ENCODE measurements around the gene PCDHA10.
"Not testable (repeated sequence)": the region's sequence is repeated elsewhere in the genome, so short reads cannot be mapped to it uniquely, and the experiment has no call there.

The PCDHA10 gene, protein sequence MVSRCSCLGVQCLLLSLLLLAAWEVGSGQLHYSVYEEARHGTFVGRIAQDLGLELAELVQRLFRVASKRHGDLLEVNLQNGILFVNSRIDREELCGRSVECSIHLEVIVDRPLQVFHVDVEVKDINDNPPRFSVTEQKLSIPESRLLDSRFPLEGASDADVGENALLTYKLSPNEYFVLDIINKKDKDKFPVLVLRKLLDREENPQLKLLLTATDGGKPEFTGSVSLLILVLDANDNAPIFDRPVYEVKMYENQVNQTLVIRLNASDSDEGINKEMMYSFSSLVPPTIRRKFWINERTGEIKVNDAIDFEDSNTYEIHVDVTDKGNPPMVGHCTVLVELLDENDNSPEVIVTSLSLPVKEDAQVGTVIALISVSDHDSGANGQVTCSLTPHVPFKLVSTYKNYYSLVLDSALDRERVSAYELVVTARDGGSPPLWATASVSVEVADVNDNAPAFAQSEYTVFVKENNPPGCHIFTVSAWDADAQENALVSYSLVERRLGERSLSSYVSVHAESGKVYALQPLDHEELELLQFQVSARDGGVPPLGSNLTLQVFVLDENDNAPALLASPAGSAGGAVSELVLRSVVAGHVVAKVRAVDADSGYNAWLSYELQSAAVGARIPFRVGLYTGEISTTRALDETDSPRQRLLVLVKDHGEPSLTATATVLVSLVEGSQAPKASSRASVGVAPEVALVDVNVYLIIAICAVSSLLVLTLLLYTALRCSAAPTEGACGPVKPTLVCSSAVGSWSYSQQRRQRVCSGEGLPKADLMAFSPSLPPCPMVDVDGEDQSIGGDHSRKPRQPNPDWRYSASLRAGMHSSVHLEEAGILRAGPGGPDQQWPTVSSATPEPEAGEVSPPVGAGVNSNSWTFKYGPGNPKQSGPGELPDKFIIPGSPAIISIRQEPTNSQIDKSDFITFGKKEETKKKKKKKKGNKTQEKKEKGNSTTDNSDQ

DNA sequence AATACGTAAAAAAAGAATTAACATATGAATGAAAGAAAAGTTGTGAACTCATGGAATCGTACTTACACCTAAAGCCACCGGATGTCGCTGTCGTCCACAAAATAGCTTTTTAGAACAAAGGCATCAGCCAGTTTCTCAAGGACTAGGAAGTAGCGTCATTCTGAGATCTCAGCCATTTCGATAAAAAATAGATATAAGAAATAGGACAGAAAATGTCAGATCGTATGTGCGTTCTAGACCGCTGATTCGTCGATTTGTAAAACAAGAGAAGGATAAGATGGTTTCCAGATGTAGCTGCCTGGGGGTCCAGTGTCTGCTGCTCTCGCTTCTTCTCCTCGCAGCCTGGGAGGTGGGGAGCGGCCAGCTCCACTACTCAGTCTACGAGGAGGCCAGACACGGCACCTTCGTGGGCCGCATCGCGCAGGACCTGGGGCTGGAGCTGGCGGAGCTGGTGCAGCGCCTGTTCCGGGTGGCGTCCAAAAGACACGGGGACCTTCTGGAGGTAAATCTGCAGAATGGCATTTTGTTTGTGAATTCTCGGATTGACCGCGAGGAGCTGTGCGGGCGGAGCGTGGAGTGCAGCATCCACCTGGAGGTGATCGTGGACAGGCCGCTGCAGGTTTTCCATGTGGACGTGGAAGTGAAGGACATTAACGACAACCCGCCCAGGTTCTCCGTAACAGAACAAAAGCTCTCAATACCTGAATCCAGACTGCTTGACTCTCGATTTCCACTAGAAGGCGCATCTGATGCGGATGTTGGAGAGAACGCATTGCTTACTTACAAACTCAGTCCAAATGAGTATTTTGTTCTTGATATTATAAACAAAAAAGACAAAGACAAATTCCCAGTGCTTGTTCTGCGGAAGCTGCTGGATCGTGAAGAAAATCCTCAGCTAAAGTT, at the start of gene PCDHA10:
Gene PCDHA10 (plus strand): TSS at position 126 of the 903 bp plus-strand sequence. CDS start 152 bp downstream, at position 278.
- DNase-seq, result no peak

DNA sequence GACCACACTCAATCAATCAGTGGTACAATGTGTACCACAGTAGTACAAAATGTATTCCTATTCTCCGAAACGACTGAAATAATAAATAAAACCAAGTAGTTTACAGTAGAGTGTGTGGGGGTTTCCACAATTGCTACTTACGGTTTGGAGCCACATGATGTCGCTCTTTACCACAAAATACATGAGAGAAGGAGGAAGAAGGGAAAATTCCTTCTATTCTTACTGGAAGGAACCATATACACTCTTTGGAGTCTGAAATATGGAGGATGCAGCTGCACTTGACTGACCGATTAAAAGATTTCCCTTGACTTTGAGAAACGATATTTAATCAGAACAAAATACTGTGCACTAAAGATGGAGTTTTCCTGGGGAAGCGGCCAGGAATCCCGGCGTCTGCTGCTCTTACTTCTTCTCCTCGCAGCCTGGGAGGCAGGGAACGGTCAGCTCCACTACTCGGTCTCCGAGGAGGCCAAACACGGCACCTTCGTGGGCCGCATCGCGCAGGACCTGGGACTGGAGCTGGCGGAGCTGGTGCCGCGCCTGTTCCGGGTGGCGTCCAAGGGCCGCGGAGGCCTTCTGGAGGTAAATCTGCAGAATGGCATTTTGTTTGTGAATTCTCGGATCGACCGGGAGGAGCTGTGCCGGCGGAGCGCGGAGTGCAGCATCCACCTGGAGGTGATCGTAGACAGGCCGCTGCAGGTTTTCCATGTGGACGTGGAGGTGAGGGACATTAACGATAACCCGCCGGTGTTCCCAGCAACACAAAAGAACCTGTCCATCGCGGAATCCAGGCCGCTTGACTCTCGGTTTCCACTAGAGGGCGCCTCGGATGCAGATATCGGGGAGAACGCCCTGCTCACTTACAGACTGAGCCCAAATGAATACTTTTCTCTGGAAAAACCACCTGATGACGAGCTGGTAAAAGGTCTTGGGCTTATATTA, 48.6 kb upstream of the PCDHA10 start, which contains the start of gene PCDHA4:
Gene PCDHA4 (plus strand): TSS at position 235 of the 942 bp plus-strand sequence.
- DNase-seq, result no peak

DNA sequence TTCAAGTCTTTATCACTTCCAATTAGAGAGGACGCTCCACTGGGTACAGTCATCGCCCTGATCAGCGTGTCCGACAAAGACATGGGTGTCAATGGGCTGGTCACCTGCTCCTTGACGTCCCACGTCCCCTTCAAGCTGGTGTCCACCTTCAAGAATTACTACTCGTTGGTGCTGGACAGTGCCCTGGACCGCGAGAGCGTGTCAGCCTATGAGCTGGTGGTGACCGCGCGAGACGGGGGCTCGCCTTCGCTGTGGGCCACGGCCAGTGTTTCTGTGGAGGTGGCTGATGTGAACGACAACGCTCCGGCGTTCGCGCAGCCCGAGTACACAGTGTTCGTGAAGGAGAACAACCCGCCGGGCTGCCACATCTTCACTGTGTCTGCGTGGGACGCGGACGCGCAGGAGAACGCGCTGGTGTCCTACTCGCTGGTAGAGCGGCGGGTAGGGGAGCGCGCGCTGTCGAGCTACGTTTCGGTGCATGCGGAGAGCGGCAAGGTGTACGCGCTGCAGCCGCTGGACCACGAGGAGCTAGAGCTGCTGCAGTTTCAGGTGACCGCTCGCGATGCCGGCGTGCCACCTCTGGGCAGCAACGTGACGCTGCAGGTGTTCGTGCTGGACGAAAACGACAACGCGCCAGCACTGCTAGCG, 47.3 kb upstream of the PCDHA10 start:
- DNase-seq, result not testable (repeated sequence)

DNA sequence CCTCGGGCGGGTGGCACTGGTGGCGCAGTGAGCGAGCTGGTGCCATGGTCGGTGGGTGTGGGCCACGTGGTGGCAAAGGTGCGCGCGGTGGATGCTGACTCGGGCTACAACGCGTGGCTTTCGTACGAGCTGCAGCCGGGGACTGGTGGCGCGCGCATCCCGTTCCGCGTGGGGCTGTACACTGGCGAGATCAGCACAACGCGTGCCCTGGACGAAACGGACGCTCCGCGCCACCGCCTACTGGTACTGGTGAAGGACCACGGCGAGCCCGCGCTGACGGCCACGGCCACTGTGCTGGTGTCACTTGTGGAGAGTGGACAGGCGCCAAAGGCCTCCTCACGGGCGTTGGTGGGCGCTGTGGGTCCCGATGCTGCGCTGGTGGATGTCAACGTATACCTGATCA, 46.8 kb upstream of the PCDHA10 start:
- no peak for DNase-seq

DNA sequence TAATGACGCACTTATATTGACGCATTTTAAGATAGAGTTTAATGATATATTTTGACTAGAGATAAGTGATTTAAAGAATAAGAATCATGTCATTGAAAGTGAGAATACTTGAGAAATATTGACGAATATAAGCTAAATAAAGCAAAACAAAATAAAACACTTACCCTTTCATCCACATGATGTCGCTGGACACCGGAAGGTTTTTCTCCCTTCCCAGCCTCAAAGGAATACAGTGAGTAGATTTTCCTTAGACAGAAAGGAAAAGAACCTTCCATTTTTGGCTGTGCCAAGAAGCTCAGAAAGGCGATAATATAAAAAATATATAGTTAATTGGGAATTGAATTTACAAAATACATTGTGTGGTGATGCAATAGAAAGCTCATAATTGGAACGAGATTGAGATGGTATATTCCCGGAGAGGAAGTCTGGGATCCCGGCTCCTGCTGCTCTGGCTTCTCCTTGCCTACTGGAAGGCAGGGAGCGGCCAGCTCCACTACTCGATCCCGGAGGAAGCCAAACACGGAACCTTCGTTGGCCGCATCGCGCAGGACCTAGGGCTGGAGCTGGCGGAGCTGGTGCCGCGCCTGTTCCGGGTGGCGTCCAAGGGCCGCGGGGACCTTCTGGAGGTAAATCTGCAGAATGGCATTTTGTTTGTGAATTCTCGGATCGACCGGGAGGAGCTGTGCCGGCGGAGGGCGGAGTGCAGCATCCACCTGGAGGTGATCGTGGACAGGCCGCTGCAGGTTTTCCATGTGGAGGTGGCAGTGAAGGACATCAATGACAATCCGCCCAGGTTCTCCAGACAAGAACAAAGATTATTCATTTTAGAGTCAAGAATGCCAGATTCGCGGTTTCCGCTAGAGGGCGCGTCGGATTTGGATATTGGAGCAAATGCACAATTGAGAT, 34.1 kb upstream of the PCDHA10 start, which contains the start of gene PCDHA5:
Gene PCDHA5 (plus strand): TSS at position 239 of the 906 bp plus-strand sequence.
- no peak for DNase-seq

DNA sequence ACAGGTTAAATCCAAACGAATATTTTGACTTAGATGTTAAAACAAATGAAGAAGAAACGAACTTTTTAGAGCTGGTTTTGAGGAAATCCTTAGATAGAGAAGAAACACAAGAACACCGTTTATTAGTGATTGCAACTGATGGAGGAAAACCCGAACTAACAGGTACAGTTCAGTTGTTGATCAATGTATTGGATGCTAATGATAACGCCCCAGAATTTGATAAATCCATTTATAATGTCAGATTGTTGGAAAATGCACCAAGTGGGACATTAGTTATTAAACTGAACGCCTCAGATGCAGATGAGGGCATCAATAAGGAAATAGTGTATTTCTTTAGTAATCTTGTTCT, 33.4 kb upstream of the PCDHA10 start:
- DNase-seq, result no peak

DNA sequence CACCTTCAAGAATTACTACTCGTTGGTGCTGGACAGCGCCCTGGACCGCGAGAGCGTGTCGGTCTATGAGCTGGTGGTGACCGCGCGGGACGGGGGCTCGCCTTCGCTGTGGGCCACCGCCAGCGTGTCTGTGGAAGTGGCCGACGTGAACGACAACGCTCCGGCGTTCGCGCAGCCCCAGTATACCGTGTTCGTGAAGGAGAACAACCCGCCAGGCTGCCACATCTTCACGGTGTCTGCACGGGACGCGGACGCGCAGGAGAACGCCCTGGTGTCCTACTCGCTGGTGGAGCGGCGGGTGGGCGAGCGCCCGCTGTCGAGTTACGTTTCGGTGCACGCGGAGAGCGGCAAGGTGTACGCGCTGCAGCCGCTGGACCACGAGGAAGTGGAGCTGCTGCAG, 32.7 kb upstream of the PCDHA10 start:
- not testable (repeated sequence) for DNase-seq

DNA sequence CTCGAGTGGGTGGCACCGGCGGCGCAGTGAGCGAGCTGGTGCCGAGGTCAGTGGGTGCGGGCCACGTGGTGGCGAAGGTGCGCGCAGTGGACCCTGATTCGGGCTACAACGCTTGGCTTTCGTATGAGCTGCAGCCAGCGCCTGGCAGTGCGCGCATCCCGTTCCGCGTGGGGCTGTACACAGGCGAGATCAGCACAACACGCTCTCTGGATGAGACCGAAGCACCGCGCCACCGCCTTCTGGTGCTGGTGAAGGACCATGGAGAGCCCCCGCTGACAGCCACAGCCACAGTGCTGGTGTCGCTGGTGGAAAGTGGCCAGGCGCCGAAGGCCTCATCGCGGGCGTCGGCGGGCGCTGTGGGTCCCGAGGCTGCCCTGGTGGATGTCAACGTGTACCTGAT, 32.2 kb upstream of the PCDHA10 start:
- no peak for DNase-seq

DNA sequence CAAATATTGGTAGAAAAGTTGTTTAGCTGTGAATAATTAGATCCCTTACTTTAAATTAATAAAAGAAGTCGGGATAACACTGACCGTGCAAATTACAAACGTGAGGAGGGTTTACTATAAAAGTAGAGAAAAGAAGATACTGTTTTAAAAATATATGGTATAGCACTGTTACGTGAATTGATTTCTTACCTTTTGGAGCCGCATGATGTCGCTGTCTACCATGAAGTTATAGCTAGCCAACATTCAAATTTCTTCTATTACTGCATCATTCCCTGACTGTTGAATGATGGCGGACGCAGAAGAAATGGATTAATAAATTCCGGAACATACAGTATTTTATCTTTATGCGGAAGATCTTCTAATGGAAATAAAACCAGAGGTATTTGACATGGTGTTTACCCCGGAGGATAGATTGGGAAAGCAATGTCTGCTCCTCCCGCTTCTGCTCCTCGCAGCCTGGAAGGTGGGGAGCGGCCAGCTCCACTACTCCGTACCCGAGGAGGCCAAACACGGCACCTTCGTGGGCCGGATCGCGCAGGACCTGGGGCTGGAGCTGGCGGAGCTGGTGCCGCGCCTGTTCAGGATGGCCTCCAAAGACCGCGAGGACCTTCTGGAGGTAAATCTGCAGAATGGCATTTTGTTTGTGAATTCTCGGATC, 27.9 kb upstream of the PCDHA10 start, which contains the start of gene PCDHA6:
Gene PCDHA6 (plus strand): TSS at position 257 of the 658 bp plus-strand sequence. CDS start 132 bp downstream, at position 389.
- no peak for DNase-seq

DNA sequence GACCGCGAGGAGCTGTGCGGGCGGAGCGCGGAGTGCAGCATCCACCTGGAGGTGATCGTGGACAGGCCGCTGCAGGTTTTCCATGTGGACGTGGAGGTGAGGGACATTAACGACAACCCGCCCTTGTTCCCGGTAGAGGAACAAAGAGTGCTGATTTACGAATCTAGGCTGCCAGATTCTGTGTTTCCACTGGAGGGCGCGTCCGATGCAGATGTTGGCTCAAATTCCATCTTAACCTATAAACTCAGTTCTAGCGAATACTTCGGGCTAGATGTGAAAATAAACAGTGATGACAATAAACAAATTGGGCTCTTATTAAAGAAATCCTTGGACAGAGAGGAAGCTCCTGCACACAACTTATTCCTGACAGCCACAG, 27.3 kb upstream of the PCDHA10 start:
- no peak for DNase-seq

DNA sequence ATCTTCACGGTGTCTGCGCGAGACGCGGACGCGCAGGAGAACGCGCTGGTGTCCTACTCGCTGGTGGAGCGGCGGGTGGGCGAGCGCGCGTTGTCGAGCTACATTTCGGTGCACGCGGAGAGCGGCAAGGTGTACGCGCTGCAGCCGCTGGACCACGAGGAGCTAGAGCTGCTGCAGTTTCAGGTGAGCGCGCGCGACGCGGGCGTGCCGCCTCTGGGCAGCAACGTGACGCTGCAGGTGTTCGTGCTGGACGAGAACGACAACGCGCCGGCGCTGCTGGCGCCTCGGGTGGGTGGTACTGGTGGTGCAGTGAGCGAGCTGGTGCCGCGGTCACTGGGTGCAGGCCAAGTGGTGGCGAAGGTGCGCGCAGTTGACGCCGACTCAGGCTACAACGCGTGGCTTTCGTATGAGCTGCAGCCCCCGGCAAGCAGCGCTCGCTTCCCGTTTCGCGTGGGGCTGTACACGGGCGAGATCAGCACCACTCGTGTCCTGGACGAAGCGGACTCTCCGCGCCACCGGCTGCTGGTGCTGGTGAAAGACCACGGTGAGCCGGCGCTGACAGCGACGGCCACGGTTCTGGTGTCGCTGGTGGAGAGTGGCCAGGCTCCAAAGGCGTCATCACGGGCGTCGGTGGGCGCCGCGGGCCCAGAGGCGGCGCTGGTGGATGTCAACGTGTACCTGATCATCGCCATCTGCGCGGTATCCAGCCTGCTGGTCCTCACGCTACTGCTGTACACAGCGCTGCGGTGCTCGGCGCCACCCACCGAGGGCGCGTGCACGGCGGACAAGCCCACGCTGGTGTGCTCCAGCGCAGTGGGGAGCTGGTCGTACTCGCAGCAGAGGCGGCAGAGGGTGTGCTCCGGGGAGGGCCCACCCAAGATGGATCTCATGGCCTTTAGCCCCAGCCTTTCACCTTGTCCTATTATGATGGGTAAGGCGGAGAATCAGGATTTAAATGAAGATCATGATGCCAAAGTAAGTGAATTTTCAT, 25.9 kb upstream of the PCDHA10 start:
- DNase-seq, result not testable (repeated sequence)

DNA sequence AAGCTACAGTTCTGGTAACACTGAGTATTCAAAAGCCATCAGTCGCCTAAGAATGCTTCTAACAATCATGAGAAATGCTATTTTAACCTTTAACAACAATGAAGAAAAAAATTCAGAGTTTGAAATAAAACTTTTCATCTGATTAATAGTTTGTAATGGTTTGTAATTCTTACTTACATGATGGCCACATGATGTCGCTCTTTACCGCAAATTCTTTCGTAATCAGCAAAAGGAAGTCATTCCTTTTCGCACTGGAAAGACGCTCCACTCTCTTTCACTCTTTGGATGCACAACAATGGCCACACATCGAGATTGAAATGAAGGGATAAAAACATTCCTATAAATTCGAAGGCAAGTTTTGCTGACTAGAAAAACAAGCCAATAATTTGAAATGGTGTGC, 21.7 kb upstream of the PCDHA10 start, which contains the start of gene PCDHA7:
Gene PCDHA7 (plus strand): TSS at position 277 of the 400 bp plus-strand sequence. CDS start 115 bp downstream, at position 392.
- DNase-seq, result no peak

DNA sequence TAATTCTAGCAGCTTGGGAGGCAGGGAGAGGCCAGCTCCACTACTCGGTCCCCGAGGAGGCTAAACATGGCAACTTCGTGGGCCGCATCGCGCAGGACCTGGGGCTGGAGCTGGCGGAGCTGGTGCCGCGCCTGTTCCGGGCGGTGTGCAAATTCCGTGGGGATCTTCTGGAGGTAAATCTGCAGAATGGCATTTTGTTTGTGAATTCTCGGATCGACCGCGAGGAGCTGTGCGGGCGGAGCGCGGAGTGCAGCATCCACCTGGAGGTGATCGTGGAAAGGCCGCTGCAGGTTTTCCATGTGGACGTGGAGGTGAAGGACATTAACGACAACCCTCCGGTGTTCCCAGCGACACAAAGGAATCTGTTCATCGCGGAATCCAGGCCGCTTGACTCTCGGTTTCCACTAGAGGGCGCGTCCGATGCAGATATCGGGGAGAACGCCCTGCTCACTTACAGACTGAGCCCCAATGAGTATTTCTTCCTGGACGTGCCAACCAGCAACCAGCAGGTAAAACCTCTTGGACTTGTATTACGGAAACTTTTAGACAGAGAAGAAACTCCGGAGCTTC, 21.2 kb upstream of the PCDHA10 start:
- not testable (repeated sequence) for DNase-seq

DNA sequence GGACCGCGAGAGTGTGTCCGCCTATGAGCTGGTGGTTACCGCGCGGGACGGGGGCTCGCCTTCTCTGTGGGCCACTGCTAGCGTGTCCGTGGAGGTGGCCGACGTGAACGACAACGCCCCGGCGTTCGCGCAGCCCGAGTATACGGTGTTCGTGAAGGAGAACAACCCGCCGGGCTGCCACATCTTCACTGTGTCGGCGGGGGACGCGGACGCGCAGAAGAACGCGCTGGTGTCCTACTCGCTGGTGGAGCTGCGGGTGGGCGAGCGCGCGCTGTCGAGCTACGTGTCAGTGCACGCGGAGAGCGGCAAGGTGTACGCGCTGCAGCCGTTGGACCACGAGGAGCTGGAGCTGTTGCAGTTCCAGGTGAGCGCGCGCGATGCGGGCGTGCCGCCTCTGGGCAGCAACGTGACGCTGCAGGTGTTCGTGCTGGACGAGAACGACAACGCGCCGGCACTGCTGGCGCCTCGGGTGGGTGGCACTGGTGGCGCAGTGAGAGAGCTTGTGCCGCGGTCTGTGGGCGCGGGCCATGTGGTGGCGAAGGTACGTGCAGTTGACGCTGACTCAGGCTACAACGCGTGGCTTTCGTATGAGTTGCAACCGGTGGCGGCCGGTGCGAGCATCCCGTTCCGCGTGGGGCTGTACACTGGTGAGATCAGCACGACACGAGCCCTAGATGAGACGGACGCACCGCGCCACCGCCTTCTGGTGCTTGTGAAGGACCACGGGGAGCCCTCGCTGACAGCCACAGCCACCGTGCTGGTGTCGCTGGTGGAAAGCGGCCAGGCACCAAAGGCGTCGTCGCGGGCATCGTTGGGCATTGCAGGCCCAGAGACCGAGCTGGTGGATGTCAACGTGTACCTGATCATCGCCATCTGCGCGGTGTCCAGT, 19.8 kb upstream of the PCDHA10 start:
- no peak for DNase-seq

DNA sequence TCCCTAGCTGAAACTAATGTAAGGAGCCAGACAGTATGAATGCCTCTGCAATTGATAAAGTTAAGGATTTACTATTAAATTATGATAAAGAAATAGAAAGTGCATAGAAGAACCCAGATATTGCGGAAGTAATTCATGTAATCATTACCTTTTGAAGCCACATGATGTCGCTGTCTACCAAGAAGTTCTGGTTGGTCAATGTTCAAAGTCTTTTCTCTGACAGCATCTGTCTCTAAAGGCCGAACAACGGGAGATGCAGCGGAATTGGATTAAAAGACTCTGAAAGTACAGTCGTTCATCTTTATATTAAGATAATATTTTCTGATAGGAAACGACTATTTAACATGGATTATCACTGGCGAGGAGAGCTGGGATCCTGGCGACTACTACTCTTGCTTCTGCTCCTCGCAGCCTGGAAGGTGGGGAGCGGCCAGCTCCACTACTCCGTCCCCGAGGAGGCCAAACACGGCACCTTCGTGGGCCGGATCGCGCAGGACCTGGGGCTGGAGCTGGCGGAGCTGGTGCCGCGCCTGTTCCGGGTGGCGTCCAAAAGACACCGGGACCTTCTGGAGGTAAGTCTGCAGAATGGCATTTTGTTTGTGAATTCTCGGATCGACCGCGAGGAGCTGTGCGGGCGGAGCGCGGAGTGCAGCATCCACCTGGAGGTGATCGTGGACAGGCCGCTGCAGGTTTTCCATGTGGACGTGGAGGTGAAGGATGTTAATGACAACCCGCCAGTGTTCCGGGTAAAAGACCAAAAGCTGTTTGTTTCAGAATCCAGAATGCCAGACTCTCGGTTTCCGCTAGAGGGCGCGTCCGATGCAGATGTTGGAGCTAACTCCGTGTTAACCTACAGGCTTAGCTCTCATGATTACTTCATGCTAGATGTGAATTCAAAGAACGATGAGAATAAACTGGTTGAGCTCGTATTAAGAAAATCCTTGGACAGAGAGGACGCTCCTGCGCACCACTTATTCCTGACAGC, 14.4 kb upstream of the PCDHA10 start, which contains the start of gene PCDHA8:
Gene PCDHA8 (plus strand): TSS at position 210 of the 985 bp plus-strand sequence. CDS start 135 bp downstream, at position 345.
- no peak for DNase-seq

Measured in NCI-H2107 (cell line).